CD4-positive, alpha-beta T cell treated with Interleukin-17A for 4 hours (primary cell): Measurements from ENCODE around the gene CES4A.
"Not testable (repeated sequence)": the region's sequence is repeated elsewhere in the genome, so short reads cannot be mapped to it uniquely, and the experiment has no call there.

ENCODE experiments used
- DNase-seq: peaks from one replicate; pipeline ENCODE4 v3.0.0-alpha.2; 2020; ENCODE audit warnings: mixed read lengths

Gene CES4A

GRCh38 chr16:66958857-66959703, 29.3 kb upstream of the CES4A start:
- DNase-seq = no peak

GRCh38 chr16:66959704-66960161, 28.7 kb upstream of the CES4A start:
- no peak for DNase-seq

DNA sequence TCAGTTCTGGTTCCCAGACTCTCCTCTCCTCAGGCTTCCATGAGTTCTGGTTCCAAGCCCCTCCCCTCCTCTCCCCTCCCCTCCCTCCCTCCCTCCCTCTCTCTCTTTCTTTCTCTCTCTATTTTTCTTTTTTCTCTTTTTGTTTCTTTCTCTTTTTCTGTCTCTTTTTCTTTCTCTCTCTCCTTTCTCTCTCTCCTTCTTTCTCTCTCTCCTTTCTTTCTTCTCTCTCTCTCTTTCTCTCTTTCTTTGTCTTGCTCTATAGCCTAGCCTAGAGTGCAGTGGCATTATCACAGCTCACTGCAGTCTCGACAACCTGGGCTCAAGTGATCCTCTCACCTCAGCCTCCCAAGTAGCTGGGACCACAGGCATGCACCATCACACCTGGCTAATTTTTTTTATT, 28.1 kb upstream of the CES4A start:
- DNase-seq = no peak

- peak; percentile 57 for DNase-seq
Measured at GRCh38 chr16:66961065-66961744, 27.2 kb upstream of the CES4A start, which contains the start of gene CES3. TSS of gene CES3 (plus strand) at chr16:66961266. CDS start at chr16:66961308, 42 bp downstream.

DNA sequence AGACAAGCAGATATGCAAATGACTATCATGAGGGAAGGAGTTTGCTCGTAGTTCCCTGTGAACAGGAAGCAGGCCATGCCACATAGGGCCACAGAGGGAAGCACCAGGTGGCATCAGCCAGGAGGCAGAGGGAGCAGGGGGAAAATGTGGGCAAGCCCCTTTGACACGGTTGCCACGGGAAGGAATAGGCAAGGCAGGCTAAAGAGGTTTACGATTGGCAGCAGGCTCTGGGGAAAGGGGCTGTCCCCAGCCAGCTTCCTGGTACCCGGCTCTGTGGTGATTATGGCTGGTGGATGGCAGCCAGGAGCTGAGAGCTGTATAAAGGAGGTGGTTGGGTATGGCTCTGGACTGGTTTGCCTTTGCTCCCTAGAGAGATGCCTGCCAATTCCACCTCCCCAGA, 26.5 kb upstream of the CES4A start:
- DNase-seq = no peak

DNA sequence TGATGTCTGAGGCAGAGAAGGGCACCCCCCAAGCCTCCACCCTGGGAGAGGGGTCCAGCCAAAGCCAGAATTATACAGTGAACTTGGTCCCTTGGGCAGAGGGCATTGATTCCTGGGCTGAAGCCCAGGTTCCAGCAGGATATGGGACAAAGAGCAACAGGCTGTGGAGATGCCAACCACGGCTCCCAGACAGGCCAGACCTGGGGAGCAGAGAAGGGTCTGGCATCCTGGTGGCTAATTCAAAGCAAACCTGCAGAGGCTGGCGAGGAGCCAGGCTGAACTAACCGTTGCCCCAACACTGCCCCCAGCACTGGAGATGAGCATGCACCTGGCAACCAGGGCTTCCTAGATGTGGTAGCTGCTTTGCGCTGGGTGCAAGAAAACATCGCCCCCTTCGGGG, 24.3 kb upstream of the CES4A start:
- DNase-seq = no peak

DNA sequence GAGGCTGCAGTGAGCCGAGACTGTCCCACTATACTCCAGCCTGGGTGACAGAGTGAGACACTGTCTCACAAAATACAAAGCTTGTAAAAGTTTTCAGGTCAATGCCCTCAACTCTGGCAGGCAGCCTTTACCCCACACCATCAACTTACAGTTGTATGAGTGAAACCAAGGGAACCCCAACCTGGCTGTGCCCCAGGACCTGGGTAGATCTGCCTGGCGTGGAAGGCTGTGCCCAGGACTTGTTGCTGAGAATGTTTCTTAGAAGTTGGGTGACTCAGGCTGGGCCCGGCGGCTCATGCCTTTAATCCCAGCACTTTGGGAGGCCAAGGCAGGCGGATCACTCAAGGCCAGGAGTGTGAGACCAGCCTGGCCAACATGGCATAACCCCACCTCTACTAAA, 19.5 kb upstream of the CES4A start:
- no peak for DNase-seq

DNA sequence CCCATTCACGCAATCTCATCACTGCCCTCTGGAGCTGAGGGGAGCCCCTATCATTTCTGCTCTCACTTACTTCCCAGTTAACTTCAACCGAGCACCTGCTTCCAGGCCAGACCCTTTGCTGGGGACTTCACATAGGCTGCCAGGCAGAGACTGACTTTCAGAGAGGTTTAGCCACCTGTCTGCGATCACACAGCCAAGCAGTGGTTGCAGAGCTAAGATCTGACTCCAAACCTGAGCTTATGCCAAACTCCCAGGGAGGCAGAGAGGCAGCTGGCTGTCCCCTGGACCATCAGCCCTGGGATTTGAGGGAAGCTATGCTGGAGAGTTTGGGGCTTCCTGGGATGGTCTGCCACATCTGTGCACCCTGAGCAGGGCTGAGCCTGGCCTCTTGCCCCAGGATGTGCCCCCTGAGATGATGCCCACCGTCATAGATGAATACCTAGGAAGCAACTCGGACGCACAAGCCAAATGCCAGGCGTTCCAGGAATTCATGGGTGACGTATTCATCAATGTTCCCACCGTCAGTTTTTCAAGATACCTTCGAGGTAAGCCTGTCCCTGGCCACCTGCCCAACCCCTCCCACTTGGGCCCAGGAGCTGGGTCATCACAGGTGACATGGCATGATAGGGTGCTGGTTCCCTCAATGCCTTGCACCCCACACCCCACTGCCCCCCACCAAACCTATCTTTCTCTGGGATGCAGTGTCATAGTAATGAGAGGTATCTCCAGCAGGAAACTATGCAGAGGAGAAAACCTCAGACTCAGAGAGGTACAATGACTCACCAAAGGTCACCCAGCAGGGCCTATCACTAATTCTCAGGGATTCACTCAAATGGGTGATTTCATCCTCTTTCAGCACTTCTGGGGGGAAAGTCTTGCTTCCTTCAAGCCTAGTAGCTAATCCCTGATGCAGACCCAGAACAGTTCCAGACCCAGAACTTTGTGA, 17.3 kb upstream of the CES4A start:
- DNase-seq = no peak

DNA sequence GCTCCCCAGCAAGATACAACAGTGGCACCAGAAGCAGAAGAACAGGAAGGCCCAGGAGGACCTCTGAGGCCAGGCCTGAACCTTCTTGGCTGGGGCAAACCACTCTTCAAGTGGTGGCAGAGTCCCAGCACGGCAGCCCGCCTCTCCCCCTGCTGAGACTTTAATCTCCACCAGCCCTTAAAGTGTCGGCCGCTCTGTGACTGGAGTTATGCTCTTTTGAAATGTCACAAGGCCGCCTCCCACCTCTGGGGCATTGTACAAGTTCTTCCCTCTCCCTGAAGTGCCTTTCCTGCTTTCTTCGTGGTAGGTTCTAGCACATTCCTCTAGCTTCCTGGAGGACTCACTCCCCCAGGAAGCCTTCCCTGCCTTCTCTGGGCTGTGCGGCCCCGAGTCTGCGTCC, 15.4 kb upstream of the CES4A start:
- DNase-seq = no peak

- no peak for DNase-seq
Measured at GRCh38 chr16:66973716-66974115, 14.7 kb upstream of the CES4A start.

- DNase-seq = not testable (repeated sequence)
Measured at GRCh38 chr16:66974156-66974931, 14.0 kb upstream of the CES4A start.

DNA sequence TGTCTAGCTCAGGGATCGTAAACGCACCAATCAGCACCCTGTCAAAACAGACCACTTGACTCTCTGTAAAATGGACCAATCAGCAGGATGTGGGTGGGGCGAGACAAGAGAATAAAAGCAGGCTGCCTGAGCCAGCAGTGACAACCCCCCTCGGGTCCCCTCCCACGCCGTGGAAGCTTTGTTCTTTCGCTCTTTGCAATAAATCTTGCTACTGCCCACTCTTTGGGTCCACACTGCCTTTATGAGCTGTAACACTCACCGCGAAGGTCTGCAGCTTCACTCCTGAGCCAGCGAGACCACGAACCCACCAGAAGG, 13.5 kb upstream of the CES4A start:
- peak; percentile 49 for DNase-seq

DNA sequence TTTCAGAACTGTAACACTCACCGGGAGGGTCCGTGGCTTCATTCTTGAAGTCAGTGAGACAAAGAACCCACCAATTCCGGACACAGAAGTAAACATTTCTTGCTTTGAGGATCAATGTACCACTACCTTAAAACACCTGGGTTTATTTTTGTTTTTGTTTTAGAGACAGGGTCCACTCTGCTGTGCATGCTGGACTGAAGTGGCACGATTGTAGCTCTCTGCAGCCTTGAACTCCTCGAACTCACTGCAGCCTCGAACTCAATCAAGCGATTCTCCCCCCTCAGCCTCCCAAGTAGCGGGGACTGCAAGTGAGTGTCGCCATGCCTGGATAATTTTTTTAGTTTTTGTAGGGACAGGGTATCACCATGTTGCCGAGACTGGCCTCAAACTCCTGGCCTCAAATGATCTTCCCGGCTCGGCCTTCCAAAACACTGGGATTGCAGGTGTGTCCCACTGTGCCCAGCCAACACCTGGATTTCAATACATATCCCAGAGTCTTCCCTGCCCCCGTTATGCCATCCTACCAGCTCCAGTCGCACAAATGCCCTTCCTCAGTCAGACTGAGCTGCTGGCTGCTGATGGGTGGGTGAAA, 13.0 kb upstream of the CES4A start:
- no peak for DNase-seq

- DNase-seq = no peak
Measured at GRCh38 chr16:66976746-66977145, 11.6 kb upstream of the CES4A start.

DNA sequence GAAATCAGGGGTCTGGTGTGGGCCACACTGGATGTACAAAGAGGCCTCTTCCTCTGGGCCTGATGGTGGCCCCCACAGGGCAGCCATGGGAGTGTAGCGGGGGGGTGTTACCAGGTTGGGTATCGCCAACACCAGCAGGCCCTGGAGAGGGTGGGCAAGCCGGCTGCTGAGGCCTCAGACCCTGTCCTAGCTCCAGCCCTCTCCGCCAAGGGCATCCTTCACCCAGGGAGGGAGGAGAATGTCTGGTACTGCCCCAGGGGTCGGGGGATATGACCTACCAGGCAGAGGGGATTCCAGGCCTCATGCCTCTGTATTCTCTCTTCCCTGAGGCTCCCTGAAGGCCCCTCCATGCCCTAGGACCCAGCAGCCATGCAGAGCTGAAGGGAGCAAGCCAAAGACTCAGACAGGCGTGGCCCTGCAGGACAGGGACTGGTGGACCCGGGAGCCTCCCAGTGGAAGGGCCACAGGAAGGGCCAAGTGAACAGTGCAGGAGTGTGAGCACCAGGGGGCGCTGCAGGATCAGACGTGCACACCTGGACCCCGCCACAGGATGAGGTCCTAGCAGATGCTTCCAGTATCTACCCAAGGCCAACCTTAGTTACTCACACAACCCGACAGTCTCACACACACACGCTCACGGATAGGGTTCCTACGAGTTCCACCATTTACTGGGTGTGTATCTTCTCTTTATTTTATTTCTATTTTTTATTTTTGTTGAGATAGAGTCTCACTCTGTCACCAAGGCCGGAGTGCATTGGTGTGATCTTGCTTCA, 10.9 kb upstream of the CES4A start:
- peak; percentile 95 for DNase-seq

- DNase-seq = no peak
Measured at GRCh38 chr16:66979011-66979717, 9.2 kb upstream of the CES4A start.

DNA sequence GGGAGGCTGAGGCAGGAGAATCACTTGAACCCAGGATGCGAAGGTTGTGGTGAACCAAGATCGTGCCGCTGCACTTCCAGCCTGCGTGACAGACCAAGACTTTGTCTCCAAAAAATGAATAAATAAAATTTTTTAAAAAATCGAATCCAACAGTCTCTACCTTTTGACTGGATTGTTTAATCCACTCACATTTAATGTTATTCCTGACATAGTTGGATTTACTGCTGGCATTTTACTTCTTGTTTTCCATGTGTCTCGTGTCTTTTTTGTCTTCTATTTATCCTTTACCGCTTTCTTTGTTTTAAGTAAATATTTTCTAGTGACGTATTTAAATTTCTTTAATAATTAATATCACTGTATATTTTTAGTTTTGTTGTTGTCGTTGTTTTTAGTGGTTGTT, 5.4 kb upstream of the CES4A start:
- DNase-seq = no peak

- DNase-seq = peak; percentile 12
Measured at GRCh38 chr16:66984892-66985311, 3.5 kb upstream of the CES4A start.

DNA sequence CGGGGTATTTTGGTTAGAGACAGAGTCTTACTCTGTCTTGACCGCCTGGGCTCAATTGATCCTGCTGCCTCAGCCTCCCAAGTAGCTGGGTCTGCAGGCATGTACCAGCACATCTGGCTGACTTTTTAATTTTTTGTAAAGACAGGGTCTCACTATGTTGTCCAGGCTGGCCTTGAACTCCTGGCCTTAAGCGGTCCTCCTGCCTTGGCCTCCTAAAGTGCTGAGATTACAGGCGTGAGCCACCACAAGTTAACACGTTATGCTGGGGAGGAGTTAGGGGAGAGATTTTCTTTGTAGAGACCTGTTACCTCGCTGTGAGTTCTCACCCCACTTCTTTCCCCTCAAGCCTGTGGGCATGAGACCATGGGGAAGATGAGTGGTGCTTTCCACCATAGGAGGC, 1.8 kb upstream of the CES4A start:
- no peak for DNase-seq

DNA sequence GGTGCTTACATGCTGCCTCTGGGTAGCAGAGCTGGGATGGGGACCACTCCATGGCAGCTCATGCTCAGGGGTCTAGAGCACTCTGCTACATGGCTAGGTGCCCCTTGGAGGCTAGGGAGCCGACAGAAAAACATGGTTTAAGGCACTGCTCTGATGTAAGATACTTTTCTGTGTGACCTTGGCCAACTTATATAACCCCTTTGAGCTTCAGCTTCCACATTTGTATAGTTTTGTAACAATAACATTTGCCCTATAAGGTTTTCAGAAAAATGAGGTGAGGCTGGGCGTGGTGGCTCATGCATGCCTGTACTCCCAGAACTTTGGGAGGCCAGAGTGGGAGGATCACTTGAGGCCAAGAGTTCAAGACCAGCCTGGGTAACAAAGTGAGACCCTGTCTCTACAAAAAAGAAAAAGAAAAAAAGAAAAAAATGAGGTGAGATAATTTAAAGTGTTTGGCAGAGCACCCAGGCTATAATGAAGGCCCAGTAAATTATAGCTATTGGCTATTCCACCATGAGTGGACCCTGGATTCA, 3.2 kb downstream of the CES4A start:
- DNase-seq = no peak
